ENCODE results near the gene CRTC3.

GRCh38 chr15:90685591-90686434 is 156.1 kb downstream of the CRTC3 start:
- no peak for TF ChIP-seq SMC3 (IDR thresholded peaks at IDR 0.05; ENCODE audit: low read depth, low read length)
- TF ChIP-seq RAD21 (IDR thresholded peaks at IDR 0.05; ENCODE audit: low read length), result no peak
